HepG2 (cell line): ENCODE data around the gene WDR82. TPM values are rescaled to one million over a fixed set of nuclear protein-coding genes. Genes with fewer than 3 reads are reported as not detected.

Source experiments
- EP300 ChIP-seq, 3 experiments: sonication (generic) in 1 of 3; formaldehyde crosslinking in 1 of 3; IDR thresholded peaks; 2 replicates each; pipeline versions ENCODE4 v1.5.1 to v1.6.1; 2011 to 2020; ENCODE audit warnings: low read depth in 2 of 3, low read length in 2 of 3, borderline replicate concordance in 1 of 3, improper control_type of control experiment in 1 of 3, mild to moderate bottlenecking in 1 of 3, missing genetic modification reagents in 1 of 3, moderate library complexity in 1 of 3
- FOXA3 ChIP-seq: IDR thresholded peaks from 2 replicates; pipeline ENCODE4 v1.6.1; 2016; ENCODE audit warnings: missing genetic modification reagents, missing compliant biosample characterization
- HCFC1 ChIP-seq: fragments of 150-350 bp; IDR thresholded peaks from 2 replicates; pipeline ENCODE4 v1.6.1; 2014; ENCODE audit warnings: low read depth, low read length
- HNRNPL ChIP-seq: fragments of 200-400 bp; formaldehyde crosslinking; IDR thresholded peaks from 2 replicates; pipeline ENCODE4 v1.6.1; 2017; ENCODE audit warnings: mild to moderate bottlenecking, low read depth, low read length
- IRF2 ChIP-seq: IDR thresholded peaks from 2 replicates; pipeline ENCODE4 v1.6.1; 2018; ENCODE audit warnings: missing genetic modification reagents, missing compliant biosample characterization
- MBNL3 ChIP-seq: fragments of 250-450 bp; sonication (Bioruptor Pico); conservative IDR thresholded peaks from 2 replicates; pipeline ENCODE4 v1.8.0; 2022; ENCODE audit warnings: mild to moderate bottlenecking, inconsistent platforms
- MEIS2 ChIP-seq: sonication (generic); formaldehyde crosslinking; IDR thresholded peaks from 2 replicates; pipeline ENCODE4 v1.9.0; 2021; ENCODE audit warnings: mild to moderate bottlenecking, missing genetic modification reagents
- MYNN ChIP-seq: sonication (generic); formaldehyde crosslinking; IDR thresholded peaks from 2 replicates; pipeline ENCODE4 v1.4.0; 2020; ENCODE audit warnings: mild to moderate bottlenecking, low read depth, missing genetic modification reagents
- ZEB1 ChIP-seq: IDR thresholded peaks from 2 replicates; pipeline ENCODE4 v1.6.1; 2012; ENCODE audit warnings: mild to moderate bottlenecking, low read depth, inconsistent platforms; ENCODE audit not compliant: insufficient replicate concordance
- ZNF12 ChIP-seq: sonication (generic); formaldehyde crosslinking; IDR thresholded peaks from 2 replicates; pipeline ENCODE4 v1.5.0; 2020; ENCODE audit warnings: missing genetic modification reagents
- ZNF33A ChIP-seq: sonication (generic); formaldehyde crosslinking; IDR thresholded peaks from 2 replicates; pipeline ENCODE4 v1.5.1; 2020; ENCODE audit warnings: missing genetic modification reagents, mild to moderate bottlenecking, moderate library complexity, borderline replicate concordance
- polyA plus RNA-seq, 8 experiments: library from polyadenylated mRNA; depleted of rRNA in 3 of 8; stranded (reverse) in 7 of 8; unstranded in 1 of 8; fragments of >200 nt; fragmentation: Illumina TruSeq in 4 of 8; extraction: Trizol in 4 of 8; gene quantifications; 2 replicates each; pipeline versions ENCODE4 v1.2.1 to v1.2.3, GENCODE V29; 2011 to 2016; ENCODE audit warnings: low read depth in 4 of 8, missing spikeins in 1 of 8, mixed read lengths in 1 of 8; ENCODE audit not compliant: insufficient read depth in 1 of 8
- total RNA-seq, 5 experiments: library from RNA; depleted of rRNA; stranded (reverse); fragments of >200 nt; fragmentation: Illumina TruSeq; extraction: Trizol; gene quantifications; 2 replicates each; pipeline ENCODE4 v1.2.3, GENCODE V29; 2016; ENCODE audit warnings: low read depth in 1 of 5
- TF ChIP-seq, protein P1 (sequence below): sonication (generic); formaldehyde crosslinking; IDR thresholded peaks from 2 replicates; pipeline ENCODE4 v1.5.1; 2020; ENCODE audit warnings: mild to moderate bottlenecking, missing genetic modification reagents, moderate library complexity
- TF ChIP-seq, protein P2 (sequence below): sonication (generic); formaldehyde crosslinking; IDR thresholded peaks from 2 replicates; pipeline ENCODE4 v1.4.0; 2020; ENCODE audit warnings: missing genetic modification reagents
- TF ChIP-seq, protein P3 (sequence below): IDR thresholded peaks from 2 replicates; pipeline ENCODE4 v1.6.1; 2018; ENCODE audit warnings: missing genetic modification reagents
- TF ChIP-seq, protein P4 (sequence below): sonication (generic); formaldehyde crosslinking; IDR thresholded peaks from 2 replicates; pipeline ENCODE4 v1.8.1; 2022; ENCODE audit warnings: low read depth, mild to moderate bottlenecking, missing genetic modification reagents
- TF ChIP-seq, protein P5 (sequence below): sonication (generic); formaldehyde crosslinking; IDR thresholded peaks from 2 replicates; pipeline ENCODE4 v1.5.1; 2020; ENCODE audit warnings: mild to moderate bottlenecking, missing genetic modification reagents, borderline replicate concordance

WDR82 gene
- total and polyA plus RNA-seq, 2 of the 13 experiments (the other 11 are each of a cell fraction or from before 2014, with no cell fraction given) = 39.1 to 59.5 TPM

DNA sequence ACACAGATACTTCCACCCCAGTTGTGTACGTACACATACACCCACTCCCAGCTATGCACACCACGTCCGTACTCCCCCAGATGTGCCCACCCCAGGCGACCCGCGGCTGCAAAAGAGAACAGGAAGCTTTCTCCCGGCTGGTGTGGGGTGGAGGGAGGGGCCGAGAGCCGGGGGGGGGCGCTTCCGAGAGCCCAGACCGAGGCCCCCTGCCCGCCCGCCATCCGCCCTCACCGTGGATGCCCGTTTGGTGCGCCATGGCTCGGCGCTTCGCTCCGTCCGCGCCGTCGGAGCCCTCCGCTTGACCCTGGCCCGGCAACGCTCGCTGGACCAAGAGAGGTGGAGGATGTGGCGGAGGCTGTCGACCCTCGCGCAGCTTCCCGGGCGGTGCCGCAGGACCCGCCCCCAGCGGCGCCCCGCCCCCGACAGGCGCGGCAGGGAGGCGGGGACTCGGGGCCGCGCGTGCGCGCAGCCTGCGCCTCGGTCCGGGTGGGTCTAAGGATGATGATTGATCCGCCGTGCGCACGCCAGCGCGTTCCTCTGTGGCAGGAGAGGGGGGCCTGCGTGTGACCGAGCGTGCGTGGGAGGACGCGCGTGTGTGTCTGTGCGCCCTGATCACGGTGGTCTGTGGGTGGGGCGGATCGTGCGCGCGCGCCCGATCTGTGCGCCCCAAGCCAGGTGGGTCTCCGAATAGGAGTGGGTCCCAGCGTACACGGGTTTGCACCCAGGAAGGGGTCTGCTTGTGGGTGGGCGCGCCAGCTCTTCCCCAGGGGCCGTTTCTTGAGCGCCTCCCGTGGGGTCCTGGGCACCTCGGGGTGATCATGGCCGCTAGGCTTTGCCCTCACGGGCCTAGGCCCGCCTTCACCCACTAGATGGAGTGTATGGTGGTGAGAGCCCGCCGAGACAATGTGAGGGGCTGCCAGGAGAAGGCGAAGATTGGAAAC lies 39.4 kb downstream of the WDR82 start, which contains the start of gene TWF2 (continued):
- TF ChIP-seq, protein P1, sequence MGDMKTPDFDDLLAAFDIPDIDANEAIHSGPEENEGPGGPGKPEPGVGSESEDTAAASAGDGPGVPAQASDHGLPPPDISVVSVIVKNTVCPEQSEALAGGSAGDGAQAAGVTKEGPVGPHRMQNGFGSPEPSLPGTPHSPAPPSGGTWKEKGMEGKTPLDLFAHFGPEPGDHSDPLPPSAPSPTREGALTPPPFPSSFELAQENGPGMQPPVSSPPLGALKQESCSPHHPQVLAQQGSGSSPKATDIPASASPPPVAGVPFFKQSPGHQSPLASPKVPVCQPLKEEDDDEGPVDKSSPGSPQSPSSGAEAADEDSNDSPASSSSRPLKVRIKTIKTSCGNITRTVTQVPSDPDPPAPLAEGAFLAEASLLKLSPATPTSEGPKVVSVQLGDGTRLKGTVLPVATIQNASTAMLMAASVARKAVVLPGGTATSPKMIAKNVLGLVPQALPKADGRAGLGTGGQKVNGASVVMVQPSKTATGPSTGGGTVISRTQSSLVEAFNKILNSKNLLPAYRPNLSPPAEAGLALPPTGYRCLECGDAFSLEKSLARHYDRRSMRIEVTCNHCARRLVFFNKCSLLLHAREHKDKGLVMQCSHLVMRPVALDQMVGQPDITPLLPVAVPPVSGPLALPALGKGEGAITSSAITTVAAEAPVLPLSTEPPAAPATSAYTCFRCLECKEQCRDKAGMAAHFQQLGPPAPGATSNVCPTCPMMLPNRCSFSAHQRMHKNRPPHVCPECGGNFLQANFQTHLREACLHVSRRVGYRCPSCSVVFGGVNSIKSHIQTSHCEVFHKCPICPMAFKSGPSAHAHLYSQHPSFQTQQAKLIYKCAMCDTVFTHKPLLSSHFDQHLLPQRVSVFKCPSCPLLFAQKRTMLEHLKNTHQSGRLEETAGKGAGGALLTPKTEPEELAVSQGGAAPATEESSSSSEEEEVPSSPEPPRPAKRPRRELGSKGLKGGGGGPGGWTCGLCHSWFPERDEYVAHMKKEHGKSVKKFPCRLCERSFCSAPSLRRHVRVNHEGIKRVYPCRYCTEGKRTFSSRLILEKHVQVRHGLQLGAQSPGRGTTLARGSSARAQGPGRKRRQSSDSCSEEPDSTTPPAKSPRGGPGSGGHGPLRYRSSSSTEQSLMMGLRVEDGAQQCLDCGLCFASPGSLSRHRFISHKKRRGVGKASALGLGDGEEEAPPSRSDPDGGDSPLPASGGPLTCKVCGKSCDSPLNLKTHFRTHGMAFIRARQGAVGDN (CRISPR knock-in tag) = peak; percentile 80
- TF ChIP-seq ZNF12 (CRISPR knock-in tag) (no peak), HNRNPL (peak; percentile 92), ZNF33A (no peak), IRF2 (CRISPR knock-in tag) (0 out of 2 replicates have a peak, but pooled peaks have one; percentile 3), MBNL3 (CRISPR knock-in tag) (no peak), EP300 (IDR thresholded peaks at IDR 0.05; ENCODE audit: low read depth in 2 of 2, low read length in 2 of 2) (no peak), EP300 (CRISPR knock-in tag; IDR thresholded peaks at IDR 0.05; ENCODE audit: borderline replicate concordance) (no peak), MEIS2 (CRISPR knock-in tag) (peak; percentile 86), FOXA3 (CRISPR knock-in tag) (no peak), ZEB1 (no peak), MYNN (CRISPR knock-in tag) (no peak), HCFC1 (no peak)
- TF ChIP-seq, protein P2, sequence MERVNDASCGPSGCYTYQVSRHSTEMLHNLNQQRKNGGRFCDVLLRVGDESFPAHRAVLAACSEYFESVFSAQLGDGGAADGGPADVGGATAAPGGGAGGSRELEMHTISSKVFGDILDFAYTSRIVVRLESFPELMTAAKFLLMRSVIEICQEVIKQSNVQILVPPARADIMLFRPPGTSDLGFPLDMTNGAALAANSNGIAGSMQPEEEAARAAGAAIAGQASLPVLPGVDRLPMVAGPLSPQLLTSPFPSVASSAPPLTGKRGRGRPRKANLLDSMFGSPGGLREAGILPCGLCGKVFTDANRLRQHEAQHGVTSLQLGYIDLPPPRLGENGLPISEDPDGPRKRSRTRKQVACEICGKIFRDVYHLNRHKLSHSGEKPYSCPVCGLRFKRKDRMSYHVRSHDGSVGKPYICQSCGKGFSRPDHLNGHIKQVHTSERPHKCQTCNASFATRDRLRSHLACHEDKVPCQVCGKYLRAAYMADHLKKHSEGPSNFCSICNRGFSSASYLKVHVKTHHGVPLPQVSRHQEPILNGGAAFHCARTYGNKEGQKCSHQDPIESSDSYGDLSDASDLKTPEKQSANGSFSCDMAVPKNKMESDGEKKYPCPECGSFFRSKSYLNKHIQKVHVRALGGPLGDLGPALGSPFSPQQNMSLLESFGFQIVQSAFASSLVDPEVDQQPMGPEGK = peak; percentile 69
- TF ChIP-seq, protein P3, sequence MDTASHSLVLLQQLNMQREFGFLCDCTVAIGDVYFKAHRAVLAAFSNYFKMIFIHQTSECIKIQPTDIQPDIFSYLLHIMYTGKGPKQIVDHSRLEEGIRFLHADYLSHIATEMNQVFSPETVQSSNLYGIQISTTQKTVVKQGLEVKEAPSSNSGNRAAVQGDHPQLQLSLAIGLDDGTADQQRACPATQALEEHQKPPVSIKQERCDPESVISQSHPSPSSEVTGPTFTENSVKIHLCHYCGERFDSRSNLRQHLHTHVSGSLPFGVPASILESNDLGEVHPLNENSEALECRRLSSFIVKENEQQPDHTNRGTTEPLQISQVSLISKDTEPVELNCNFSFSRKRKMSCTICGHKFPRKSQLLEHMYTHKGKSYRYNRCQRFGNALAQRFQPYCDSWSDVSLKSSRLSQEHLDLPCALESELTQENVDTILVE (CRISPR knock-in tag) = no peak
- TF ChIP-seq, protein P4, sequence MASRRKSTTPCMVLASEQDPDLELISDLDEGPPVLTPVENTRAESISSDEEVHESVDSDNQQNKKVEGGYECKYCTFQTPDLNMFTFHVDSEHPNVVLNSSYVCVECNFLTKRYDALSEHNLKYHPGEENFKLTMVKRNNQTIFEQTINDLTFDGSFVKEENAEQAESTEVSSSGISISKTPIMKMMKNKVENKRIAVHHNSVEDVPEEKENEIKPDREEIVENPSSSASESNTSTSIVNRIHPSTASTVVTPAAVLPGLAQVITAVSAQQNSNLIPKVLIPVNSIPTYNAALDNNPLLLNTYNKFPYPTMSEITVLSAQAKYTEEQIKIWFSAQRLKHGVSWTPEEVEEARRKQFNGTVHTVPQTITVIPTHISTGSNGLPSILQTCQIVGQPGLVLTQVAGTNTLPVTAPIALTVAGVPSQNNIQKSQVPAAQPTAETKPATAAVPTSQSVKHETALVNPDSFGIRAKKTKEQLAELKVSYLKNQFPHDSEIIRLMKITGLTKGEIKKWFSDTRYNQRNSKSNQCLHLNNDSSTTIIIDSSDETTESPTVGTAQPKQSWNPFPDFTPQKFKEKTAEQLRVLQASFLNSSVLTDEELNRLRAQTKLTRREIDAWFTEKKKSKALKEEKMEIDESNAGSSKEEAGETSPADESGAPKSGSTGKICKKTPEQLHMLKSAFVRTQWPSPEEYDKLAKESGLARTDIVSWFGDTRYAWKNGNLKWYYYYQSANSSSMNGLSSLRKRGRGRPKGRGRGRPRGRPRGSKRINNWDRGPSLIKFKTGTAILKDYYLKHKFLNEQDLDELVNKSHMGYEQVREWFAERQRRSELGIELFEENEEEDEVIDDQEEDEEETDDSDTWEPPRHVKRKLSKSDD (CRISPR knock-in tag) = no peak
- TF ChIP-seq, protein P5, sequence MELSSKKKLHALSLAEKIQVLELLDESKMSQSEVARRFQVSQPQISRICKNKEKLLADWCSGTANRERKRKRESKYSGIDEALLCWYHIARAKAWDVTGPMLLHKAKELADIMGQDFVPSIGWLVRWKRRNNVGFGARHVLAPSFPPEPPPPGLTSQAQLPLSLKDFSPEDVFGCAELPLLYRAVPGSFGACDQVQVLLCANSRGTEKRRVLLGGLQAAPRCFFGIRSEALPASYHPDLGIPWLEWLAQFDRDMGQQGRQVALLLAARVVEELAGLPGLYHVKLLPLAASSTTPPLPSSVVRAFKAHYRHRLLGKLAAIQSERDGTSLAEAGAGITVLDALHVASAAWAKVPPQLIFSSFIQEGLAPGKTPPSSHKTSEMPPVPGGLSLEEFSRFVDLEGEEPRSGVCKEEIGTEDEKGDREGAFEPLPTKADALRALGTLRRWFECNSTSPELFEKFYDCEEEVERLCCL = no peak
